ENCODE results near the gene IFNA2.
"Not testable (repeated sequence)": the region's sequence is repeated elsewhere in the genome, so short reads cannot be mapped to it uniquely, and the experiment has no call there.

IFNA2 gene

DNA sequence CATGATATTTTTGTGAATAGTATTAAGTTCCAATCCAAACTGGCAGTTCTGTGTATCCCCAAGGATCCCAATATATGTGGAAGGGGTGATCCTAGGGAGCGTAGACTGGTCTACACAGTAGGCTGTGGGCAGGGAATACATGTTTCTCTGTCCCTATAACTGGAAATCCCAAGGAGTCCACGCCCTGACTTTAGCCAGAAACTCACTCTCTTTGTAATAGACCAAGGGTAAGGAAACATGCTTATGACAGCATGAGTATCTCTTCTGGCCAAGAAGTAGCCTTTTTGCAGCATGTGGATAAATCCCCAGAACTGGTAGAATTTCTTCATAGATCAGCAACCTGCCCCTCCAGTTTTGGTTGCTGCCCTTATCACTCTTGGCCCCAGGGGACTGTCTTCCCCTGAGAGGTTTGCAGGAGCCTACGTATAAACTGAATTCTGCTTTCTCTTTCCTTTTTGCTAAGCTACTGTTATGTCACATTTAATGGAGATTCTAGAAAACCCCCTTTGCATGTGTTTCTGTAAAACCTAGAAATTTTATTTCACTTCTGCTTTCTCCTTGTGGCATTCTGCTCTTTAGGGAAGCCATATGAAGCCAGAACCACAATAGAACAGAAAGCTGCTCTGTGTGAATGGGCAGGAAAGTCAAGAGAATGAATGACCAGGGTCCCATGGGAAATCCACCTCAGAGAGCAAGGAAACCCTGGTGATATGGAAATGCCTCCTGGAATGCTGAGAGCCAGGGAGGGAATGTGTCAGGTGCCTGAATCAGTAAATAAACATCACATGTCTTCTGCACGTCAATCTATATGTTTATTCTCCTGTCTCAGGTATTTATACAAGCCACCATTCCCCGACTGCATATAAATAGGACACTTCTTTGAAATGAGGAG, 3.5 kb downstream of the IFNA2 start:
- Histone ChIP-seq H3K79me2 (ENCODE audit: control insufficient read depth, low read length) (no peaks in the 10 kb centered on the region), H4K20me1 (ENCODE audit: control insufficient read depth, insufficient read depth, low read depth, low read length) (no peaks in the 10 kb centered on the region), H3K4me2 (ENCODE audit: low read length) (no peak overlapping the region), H3K9me2 (replicated peaks; ENCODE audit: control insufficient read depth, low read length) (no peaks in the 10 kb centered on the region), H3K36me3 (ENCODE audit: control insufficient read depth, low read length) (no peaks in the 10 kb centered on the region), H3F3A (ENCODE audit: control insufficient read depth, insufficient read depth) (no peaks in the 10 kb centered on the region), H3K4me1 (ENCODE audit: control insufficient read depth, low read length) (peaks cover 5% of the 10 kb centered on the region), H3K27ac (ENCODE audit: low read depth, low read length) (no peak overlapping the region), H3K27me3 (ENCODE audit: control insufficient read depth, low read length) (peaks cover 28% of the 10 kb centered on the region), H3K4me3 (ENCODE audit: low read length) (no peak overlapping the region), H3K9me3 (ENCODE audit: control insufficient read depth, insufficient read depth, low read length) (no peaks in the 10 kb centered on the region)
- TF ChIP-seq, protein P1, sequence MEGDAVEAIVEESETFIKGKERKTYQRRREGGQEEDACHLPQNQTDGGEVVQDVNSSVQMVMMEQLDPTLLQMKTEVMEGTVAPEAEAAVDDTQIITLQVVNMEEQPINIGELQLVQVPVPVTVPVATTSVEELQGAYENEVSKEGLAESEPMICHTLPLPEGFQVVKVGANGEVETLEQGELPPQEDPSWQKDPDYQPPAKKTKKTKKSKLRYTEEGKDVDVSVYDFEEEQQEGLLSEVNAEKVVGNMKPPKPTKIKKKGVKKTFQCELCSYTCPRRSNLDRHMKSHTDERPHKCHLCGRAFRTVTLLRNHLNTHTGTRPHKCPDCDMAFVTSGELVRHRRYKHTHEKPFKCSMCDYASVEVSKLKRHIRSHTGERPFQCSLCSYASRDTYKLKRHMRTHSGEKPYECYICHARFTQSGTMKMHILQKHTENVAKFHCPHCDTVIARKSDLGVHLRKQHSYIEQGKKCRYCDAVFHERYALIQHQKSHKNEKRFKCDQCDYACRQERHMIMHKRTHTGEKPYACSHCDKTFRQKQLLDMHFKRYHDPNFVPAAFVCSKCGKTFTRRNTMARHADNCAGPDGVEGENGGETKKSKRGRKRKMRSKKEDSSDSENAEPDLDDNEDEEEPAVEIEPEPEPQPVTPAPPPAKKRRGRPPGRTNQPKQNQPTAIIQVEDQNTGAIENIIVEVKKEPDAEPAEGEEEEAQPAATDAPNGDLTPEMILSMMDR (IDR thresholded peaks at IDR 0.05; ENCODE audit: low read depth, low read length, poor library complexity, severe bottlenecking): no peak
- TF ChIP-seq EZH2phosphoT487 (IDR thresholded peaks at IDR 0.05; ENCODE audit: borderline replicate concordance, low read length): no peak

DNA sequence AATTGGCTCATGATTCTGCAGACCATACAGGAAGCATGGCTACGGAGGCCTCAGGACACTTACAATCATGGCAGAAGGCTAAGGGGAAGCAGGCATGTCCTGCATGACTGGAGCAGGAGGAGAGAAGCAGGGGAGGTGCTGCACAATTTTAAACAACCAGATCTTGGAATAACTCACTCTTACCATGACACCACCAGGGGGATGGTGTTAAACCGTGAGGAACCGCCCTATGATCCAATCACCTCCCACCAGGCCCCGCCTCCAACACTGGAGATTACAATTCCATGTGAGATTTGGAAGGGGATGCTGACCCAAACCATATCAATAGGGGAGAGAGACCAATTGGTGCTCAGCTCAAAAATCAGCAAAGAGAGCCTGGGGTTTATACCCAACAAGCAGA, 13.7 kb downstream of the IFNA2 start:
- not testable (repeated sequence) for H3K79me2 ChIP-seq (ENCODE audit: control insufficient read depth, low read length); H4K20me1 ChIP-seq (ENCODE audit: control insufficient read depth, insufficient read depth, low read depth, low read length); H3K4me2 ChIP-seq (ENCODE audit: low read length); H3K4me1 ChIP-seq (ENCODE audit: control insufficient read depth, low read length); H3K27ac ChIP-seq (ENCODE audit: low read depth, low read length); H3K27me3 ChIP-seq (ENCODE audit: control insufficient read depth, low read length); H3F3A ChIP-seq (ENCODE audit: control insufficient read depth, insufficient read depth); H3K4me3 ChIP-seq (ENCODE audit: low read length); H3K36me3 ChIP-seq (ENCODE audit: control insufficient read depth, low read length); H3K9me3 ChIP-seq (ENCODE audit: control insufficient read depth, insufficient read depth, low read length); H3K9me2 ChIP-seq (replicated peaks; ENCODE audit: control insufficient read depth, low read length)

DNA sequence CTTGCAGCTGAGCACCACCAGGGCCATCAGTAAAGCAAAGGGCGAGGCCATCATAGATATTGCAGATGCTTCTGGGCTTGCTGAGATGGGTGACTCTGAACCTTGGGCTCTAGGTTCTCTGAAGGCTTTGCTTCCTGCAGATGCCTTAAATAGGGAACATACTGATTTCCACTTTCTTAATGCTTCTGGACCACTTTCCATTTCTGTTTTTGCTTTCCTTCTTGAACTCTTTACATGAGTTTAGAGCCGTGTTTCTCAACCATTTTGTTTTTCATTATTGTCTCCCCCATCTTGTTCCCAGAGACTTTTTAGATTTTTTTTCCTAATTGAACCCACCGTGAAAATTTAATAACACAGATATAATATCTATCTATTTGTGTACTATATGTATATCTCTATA, 17.2 kb downstream of the IFNA2 start, which contains the start of gene IFNA13:
Gene IFNA13, minus strand, starts transcription at position 101 of the 400 bp plus-strand sequence. Its CDS starts 47 bp downstream, at position 54.
- TF ChIP-seq EZH2phosphoT487 (IDR thresholded peaks at IDR 0.05; ENCODE audit: borderline replicate concordance, low read length): no peak
- TF ChIP-seq, protein P1 (IDR thresholded peaks at IDR 0.05; ENCODE audit: low read depth, low read length, poor library complexity, severe bottlenecking): no peak
- H3K36me3 ChIP-seq (ENCODE audit: control insufficient read depth, low read length): no peaks in the 10 kb centered on the region
- no peaks in the 10 kb centered on the region for H3F3A ChIP-seq (ENCODE audit: control insufficient read depth, insufficient read depth)
- no peak within 1 kb of the TSS for H3K4me2 ChIP-seq (ENCODE audit: low read length)
- no peaks in the 10 kb centered on the region for H3K4me1 ChIP-seq (ENCODE audit: control insufficient read depth, low read length)
- H3K27me3 ChIP-seq (ENCODE audit: control insufficient read depth, low read length): peaks cover 6% of the 10 kb centered on the region; the same call in 1 of the 2 replicates
- H3K4me3 ChIP-seq (ENCODE audit: low read length): no peak within 1 kb of the TSS
- no peaks in the 10 kb centered on the region for H3K9me2 ChIP-seq (replicated peaks; ENCODE audit: control insufficient read depth, low read length)
- no peak within 1 kb of the TSS for H3K27ac ChIP-seq (ENCODE audit: low read depth, low read length)
- H3K79me2 ChIP-seq (ENCODE audit: control insufficient read depth, low read length): no peaks in the 10 kb centered on the region
- H4K20me1 ChIP-seq (ENCODE audit: control insufficient read depth, insufficient read depth, low read depth, low read length): no peaks in the 10 kb centered on the region
- H3K9me3 ChIP-seq (ENCODE audit: control insufficient read depth, insufficient read depth, low read length): no peaks in the 10 kb centered on the region

DNA sequence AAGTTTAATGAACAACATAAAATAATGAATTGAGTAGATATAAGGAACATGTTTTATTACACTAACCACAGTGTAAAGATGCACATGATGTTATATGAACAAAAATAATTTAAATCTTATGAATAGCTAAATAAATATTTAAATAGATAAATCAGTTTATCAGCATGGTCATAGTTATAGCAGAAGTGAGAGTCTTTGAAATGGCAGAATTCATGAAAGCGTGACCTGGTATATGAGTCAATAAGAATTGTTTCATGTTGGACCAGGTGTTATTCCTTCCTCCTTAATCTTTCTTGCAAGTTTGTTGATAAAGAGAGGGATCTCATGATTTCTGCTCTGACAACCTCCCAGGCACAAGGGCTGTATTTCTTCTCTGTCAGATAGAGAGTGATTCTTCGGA, 18.0 kb downstream of the IFNA2 start:
- H3K4me3 ChIP-seq (ENCODE audit: low read length); H3K79me2 ChIP-seq (ENCODE audit: control insufficient read depth, low read length); H3F3A ChIP-seq (ENCODE audit: control insufficient read depth, insufficient read depth); H3K27me3 ChIP-seq (ENCODE audit: control insufficient read depth, low read length); H3K4me2 ChIP-seq (ENCODE audit: low read length); H3K9me3 ChIP-seq (ENCODE audit: control insufficient read depth, insufficient read depth, low read length); H4K20me1 ChIP-seq (ENCODE audit: control insufficient read depth, insufficient read depth, low read depth, low read length); H3K9me2 ChIP-seq (replicated peaks; ENCODE audit: control insufficient read depth, low read length); H3K36me3 ChIP-seq (ENCODE audit: control insufficient read depth, low read length); H3K27ac ChIP-seq (ENCODE audit: low read depth, low read length); H3K4me1 ChIP-seq (ENCODE audit: control insufficient read depth, low read length): not testable (repeated sequence)
